ENCODE results near the gene RAB24. TPM values are rescaled to one million over a fixed set of nuclear protein-coding genes. Genes with fewer than 3 reads are reported as not detected.

The RAB24 gene
- total RNA-seq, 1 donor from 2014 or later, result 31.7 TPM

DNA sequence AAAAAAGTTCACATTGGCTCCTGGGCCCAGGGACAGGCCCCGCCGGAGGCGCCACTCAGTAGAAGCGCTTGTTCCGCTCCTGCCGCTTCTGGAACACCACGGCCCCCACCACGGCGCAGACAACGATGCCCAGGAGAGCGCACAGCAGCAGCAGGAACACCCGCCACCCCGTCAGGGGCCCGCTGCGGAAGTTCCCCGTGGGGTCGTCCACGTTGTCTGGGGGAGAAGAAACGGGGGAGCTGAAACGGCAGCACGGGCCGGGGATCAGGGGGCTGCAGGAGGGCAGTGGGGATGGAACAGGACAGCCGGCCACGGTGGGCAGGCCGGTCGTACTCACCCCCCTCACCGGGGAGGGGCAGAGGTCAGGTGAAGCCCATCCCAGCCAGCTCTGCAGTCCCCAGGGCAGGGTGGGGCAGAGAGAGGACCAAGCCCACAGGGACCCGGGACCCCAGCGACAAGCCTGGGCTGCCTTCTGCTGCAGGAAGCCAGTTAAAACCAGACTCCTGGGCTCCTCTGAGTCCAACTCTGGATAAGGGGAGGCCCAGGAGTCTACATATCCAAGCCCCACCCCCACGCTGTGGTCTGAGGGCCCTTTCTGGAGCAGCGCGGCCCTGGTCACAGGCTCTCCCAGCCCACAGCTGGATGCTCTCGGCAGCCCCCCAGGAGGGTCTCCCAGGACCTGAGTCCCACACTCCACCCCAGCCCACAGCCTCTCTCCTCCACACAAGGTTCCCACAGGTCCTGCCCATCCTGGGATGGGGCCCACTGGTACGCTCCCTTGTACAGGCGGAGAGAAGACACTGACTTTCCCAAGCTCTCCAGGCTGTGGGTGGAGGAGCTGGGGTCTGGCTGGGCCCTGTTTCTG is 28.7 kb upstream of the RAB24 start:
- Mint-ChIP-seq H3K36me3 (ENCODE audit: low read depth, unreplicated experiment) (peaks cover 23% of the 10 kb centered on the region), H3K4me1 (ENCODE audit: low read depth, unreplicated experiment) (peaks cover 7% of the 10 kb centered on the region), H3K27me3 (ENCODE audit: low read depth, unreplicated experiment) (no peaks in the 10 kb centered on the region), H3K27ac (ENCODE audit: unreplicated experiment) (no peak overlapping the region), H3K4me3 (ENCODE audit: unreplicated experiment) (no peak overlapping the region), H3K9me3 (ENCODE audit: unreplicated experiment) (no peaks in the 10 kb centered on the region)
- H3K9ac ChIP-seq (ENCODE audit: low read length), result no peak overlapping the region
- no peak overlapping the region for H3K4me3 ChIP-seq (ENCODE audit: insufficient read depth, low read depth, low read length)
- H3K36me3 ChIP-seq (ENCODE audit: insufficient read depth, low read length), result peaks cover 11% of the 10 kb centered on the region
- no peak overlapping the region for H3K27ac ChIP-seq (ENCODE audit: low read depth, low read length)
- TF ChIP-seq, protein P1, sequence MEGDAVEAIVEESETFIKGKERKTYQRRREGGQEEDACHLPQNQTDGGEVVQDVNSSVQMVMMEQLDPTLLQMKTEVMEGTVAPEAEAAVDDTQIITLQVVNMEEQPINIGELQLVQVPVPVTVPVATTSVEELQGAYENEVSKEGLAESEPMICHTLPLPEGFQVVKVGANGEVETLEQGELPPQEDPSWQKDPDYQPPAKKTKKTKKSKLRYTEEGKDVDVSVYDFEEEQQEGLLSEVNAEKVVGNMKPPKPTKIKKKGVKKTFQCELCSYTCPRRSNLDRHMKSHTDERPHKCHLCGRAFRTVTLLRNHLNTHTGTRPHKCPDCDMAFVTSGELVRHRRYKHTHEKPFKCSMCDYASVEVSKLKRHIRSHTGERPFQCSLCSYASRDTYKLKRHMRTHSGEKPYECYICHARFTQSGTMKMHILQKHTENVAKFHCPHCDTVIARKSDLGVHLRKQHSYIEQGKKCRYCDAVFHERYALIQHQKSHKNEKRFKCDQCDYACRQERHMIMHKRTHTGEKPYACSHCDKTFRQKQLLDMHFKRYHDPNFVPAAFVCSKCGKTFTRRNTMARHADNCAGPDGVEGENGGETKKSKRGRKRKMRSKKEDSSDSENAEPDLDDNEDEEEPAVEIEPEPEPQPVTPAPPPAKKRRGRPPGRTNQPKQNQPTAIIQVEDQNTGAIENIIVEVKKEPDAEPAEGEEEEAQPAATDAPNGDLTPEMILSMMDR (IDR thresholded peaks at IDR 0.05; ENCODE audit: insufficient read depth, low read depth, low read length), result no peak
- TF ChIP-seq EZH2 (IDR thresholded peaks at IDR 0.05; ENCODE audit: insufficient read depth, low read length), result no peak
- H3K79me2 ChIP-seq (ENCODE audit: insufficient read depth, low read length), result peaks cover 7% of the 10 kb centered on the region
- no peaks in the 10 kb centered on the region for H3K27me3 ChIP-seq (ENCODE audit: insufficient read depth, low read length)
- H3K9me3 ChIP-seq (ENCODE audit: insufficient read depth, low read depth, low read length), result no peaks in the 10 kb centered on the region
- no peak overlapping the region for H2AFZ ChIP-seq (ENCODE audit: low read depth, low read length)
- FAIRE-seq (no peak), DNase-seq (ENCODE audit: low read depth) (no peak)
- H4K20me1 ChIP-seq (ENCODE audit: insufficient read depth, low read length), result peaks cover 49% of the 10 kb centered on the region
- H3K4me2 ChIP-seq (ENCODE audit: low read length), result no peak overlapping the region
- H3K4me1 ChIP-seq (ENCODE audit: insufficient read depth, low read length), result peaks cover 11% of the 10 kb centered on the region

DNA sequence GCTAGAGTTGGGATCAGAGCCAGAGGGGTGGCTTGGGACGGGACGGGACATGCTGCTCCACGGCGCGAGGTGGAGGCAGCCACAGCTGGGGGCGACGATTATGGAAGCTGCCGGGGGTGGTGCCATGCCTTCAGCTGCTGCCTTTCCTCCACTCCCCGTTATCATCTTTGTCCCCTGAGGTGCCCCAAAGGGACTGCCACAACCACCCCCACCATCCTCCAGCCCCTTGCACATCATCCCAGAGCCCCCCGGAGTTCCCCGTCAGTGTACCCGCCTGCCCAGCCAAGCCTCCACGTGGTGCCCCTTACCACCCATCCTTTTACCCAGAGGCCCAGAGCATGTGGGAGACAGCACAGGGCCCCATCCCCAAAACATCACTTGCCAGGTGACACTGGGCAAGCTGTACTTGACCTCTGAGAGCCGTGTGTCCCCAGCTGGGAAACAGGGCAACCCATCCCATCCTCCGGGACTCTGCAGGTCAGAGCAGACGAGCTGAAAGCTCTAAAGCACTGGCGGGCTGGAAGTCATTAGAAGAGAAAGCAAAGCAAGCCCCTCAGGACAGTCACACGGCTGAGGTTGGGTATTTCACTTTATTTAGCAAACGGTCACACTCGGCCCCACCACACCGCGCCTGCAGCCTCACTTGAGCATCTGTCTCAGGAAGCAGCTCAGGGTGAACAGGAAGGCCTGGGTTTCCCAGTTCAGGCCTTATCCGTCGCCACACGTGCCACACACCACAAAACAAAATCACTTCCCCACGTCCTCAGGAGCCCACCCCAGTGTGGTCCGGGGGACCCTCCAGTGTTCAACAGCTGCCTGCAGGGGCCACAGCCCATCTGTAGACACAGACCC is 27.7 kb upstream of the RAB24 start:
- no peak overlapping the region for H3K27ac Mint-ChIP-seq (ENCODE audit: unreplicated experiment)
- no peaks in the 10 kb centered on the region for H3K9me3 ChIP-seq (ENCODE audit: insufficient read depth, low read depth, low read length)
- no peak overlapping the region for H3K4me2 ChIP-seq (ENCODE audit: low read length)

More for the DNA sequence above, 27.7 kb upstream of the RAB24 start:
- FAIRE-seq (no peak), DNase-seq (ENCODE audit: low read depth) (no peak)
- Mint-ChIP-seq H3K4me1 (ENCODE audit: low read depth, unreplicated experiment) (peaks cover 8% of the 10 kb centered on the region), H3K4me3 (ENCODE audit: unreplicated experiment) (no peak overlapping the region), H3K36me3 (ENCODE audit: low read depth, unreplicated experiment) (peaks cover 23% of the 10 kb centered on the region), H3K27me3 (ENCODE audit: low read depth, unreplicated experiment) (no peaks in the 10 kb centered on the region), H3K9me3 (ENCODE audit: unreplicated experiment) (no peaks in the 10 kb centered on the region)
- H3K4me3 ChIP-seq (ENCODE audit: insufficient read depth, low read depth, low read length), result no peak overlapping the region
- H3K9ac ChIP-seq (ENCODE audit: low read length), result no peak overlapping the region
- H3K4me1 ChIP-seq (ENCODE audit: insufficient read depth, low read length), result peaks cover 15% of the 10 kb centered on the region
- H3K27ac ChIP-seq (ENCODE audit: low read depth, low read length), result no peak overlapping the region
- peaks cover 7% of the 10 kb centered on the region for H3K79me2 ChIP-seq (ENCODE audit: insufficient read depth, low read length)
- H3K27me3 ChIP-seq (ENCODE audit: insufficient read depth, low read length), result no peaks in the 10 kb centered on the region
- H3K36me3 ChIP-seq (ENCODE audit: insufficient read depth, low read length), result peaks cover 11% of the 10 kb centered on the region
- H4K20me1 ChIP-seq (ENCODE audit: insufficient read depth, low read length), result peaks cover 46% of the 10 kb centered on the region
- no peak overlapping the region for H2AFZ ChIP-seq (ENCODE audit: low read depth, low read length)
- TF ChIP-seq, protein P1 (IDR thresholded peaks at IDR 0.05; ENCODE audit: insufficient read depth, low read depth, low read length), result no peak
- TF ChIP-seq EZH2 (IDR thresholded peaks at IDR 0.05; ENCODE audit: insufficient read depth, low read length), result no peak

Data from astrocyte (in vitro differentiated cells and primary cell).